HCT116 (cell line): ENCODE measurements around the gene CRHR1. TPM values are rescaled to one million over a fixed set of nuclear protein-coding genes. Genes with fewer than 3 reads are reported as not detected.

Source experiments
- ATAC-seq: fragments of 200-7000 bp; cut with Tn5 transposase; 2 replicates; pipeline ENCODE4 v1.9.1; 2020; ENCODE audit warnings: mild to moderate bottlenecking, moderate library complexity
- BruUV-seq: library from RNA; stranded (reverse); fragments of 400-500 nt; replicated peaks from 2 replicates; lab custom pipeline; 2021; lab: Mats Ljungman, UMichigan
- CTCF ChIA-PET: fragments of 300-600 bp; sonication (Branson Sonifier 250); formaldehyde crosslinking; loops from one replicate; lab custom pipeline; 2021; ENCODE audit warnings: antibody characterized with exemption; lab: Charles Lee
- POLR2A ChIA-PET: fragments of 300-600, 350-600 bp; sonication (Branson Sonifier 250); formaldehyde crosslinking; loops from one replicate; lab custom pipeline; 2021; ENCODE audit warnings: antibody characterized with exemption; lab: Charles Lee
- RAD21 ChIA-PET, 2 experiments: fragments of 300-600 bp; sonication (Branson Sonifier 250); formaldehyde crosslinking; loops; one replicate each; lab custom pipeline; 2023; ENCODE audit warnings: low total read pairs in 2 of 2; ENCODE audit not compliant: uncharacterized antibody in 2 of 2, unreplicated experiment in 2 of 2, low non-redundant PET in 1 of 2; lab: Charles Lee
- DNase-seq: peaks from one replicate; pipeline ENCODE4 v3.0.0-alpha.2; 2010; ENCODE audit warnings: low read depth, low spot score
- H2AFZ ChIP-seq: fragments of 200-600 bp; shearing (Covaris generic), sonication (generic); 2 replicates; pipeline ENCODE4 v1.6.1; 2017; ENCODE audit warnings: low read depth, mixed run types, mixed read lengths, antibody characterized with exemption, low read length; ENCODE audit not compliant: poor library complexity, severe bottlenecking
- H3K27ac ChIP-seq: 2 replicates; pipeline ENCODE4 v1.5.1; 2012; ENCODE audit warnings: low read depth, low read length
- H3K27me3 ChIP-seq: fragments of 200-600 bp; sonication (generic); 2 replicates; pipeline ENCODE4 v1.6.1; 2016; ENCODE audit warnings: mixed run types, low read length, mixed read lengths; ENCODE audit not compliant: insufficient read depth
- H3K36me3 ChIP-seq, 2 experiments: fragments of 200-500 bp in 1 of 2; fragments of 200-600 bp in 1 of 2; sonication (Bioruptor generic) in 1 of 2; sonication (generic) in 1 of 2; 2 replicates each; pipeline versions ENCODE4 v1.5.1 to v1.6.1; 2014 to 2016; ENCODE audit warnings: low read length in 2 of 2, inconsistent platforms in 1 of 2, mixed read lengths in 1 of 2, mixed run types in 1 of 2; ENCODE audit not compliant: insufficient read depth in 2 of 2, control insufficient read depth in 1 of 2
- H3K4me1 ChIP-seq, 2 experiments: fragments of 200-600 bp in 1 of 2; sonication (generic) in 1 of 2; 2 replicates each; pipeline versions ENCODE4 v1.5.1 to v1.6.1; 2012 to 2017; ENCODE audit warnings: low read length in 2 of 2, inconsistent platforms in 1 of 2, mild to moderate bottlenecking in 1 of 2, mixed read lengths in 1 of 2, mixed run types in 1 of 2, moderate library complexity in 1 of 2; ENCODE audit not compliant: insufficient read depth in 2 of 2, control insufficient read depth in 1 of 2
- H3K4me2 ChIP-seq: fragments of 200-600 bp; sonication (generic); 2 replicates; pipeline ENCODE4 v1.6.1; 2017; ENCODE audit warnings: mixed run types, low read length, mixed read lengths
- H3K4me3 ChIP-seq, 2 experiments: fragments of 200-600 bp in 1 of 2; sonication (generic) in 1 of 2; replicated peaks in 1 of 2; 2 replicates each; pipeline ENCODE4 v1.5.1; 2011 to 2016; ENCODE audit warnings: low read length in 2 of 2, control low read depth in 1 of 2, low read depth in 1 of 2, mild to moderate bottlenecking in 1 of 2, mixed read lengths in 1 of 2, mixed run types in 1 of 2
- H3K79me2 ChIP-seq: fragments of 200-600 bp; sonication (generic); 2 replicates; pipeline ENCODE4 v1.6.1; 2017; ENCODE audit warnings: mild to moderate bottlenecking, mixed run types, low read length, moderate library complexity, mixed read lengths; ENCODE audit not compliant: insufficient read depth
- H3K9ac ChIP-seq: fragments of 200-600 bp; sonication (generic); 2 replicates; pipeline ENCODE4 v1.6.1; 2016; ENCODE audit warnings: low read length, mixed read lengths
- H3K9me2 ChIP-seq: fragments of 200-600 bp; sonication (generic), shearing (Covaris generic); 2 replicates; pipeline ENCODE4 v1.6.1; 2017; ENCODE audit warnings: mixed run types, mild to moderate bottlenecking, moderate library complexity; ENCODE audit not compliant: insufficient read depth
- H3K9me3 ChIP-seq, 2 experiments: fragments of 200-500 bp in 1 of 2; fragments of 200-600 bp in 1 of 2; sonication (Bioruptor generic) in 1 of 2; sonication (generic) in 1 of 2; 2 replicates each; pipeline ENCODE4 v1.6.1; 2014 to 2017; ENCODE audit warnings: low read length in 2 of 2, mixed read lengths in 2 of 2, inconsistent platforms in 1 of 2, low read depth in 1 of 2, mild to moderate bottlenecking in 1 of 2, mixed run types in 1 of 2, moderate library complexity in 1 of 2; ENCODE audit not compliant: control insufficient read depth in 1 of 2, insufficient read depth in 1 of 2
- H4K20me1 ChIP-seq: fragments of 200-600 bp; sonication (generic), shearing (Covaris generic); 2 replicates; pipeline ENCODE4 v1.6.1; 2017; ENCODE audit warnings: mixed run types, mild to moderate bottlenecking, moderate library complexity; ENCODE audit not compliant: insufficient read depth
- EGR1 ChIP-seq: IDR thresholded peaks from 2 replicates; pipeline ENCODE4 v1.6.1; 2012; ENCODE audit warnings: low read depth
- ELF1 ChIP-seq: IDR thresholded peaks from 2 replicates; pipeline ENCODE4 v1.6.1; 2012; ENCODE audit warnings: low read depth, borderline replicate concordance
- EZH2 ChIP-seq: fragments of 200-600 bp; sonication (generic); IDR thresholded peaks from 2 replicates; pipeline ENCODE4 v1.6.1; 2017; ENCODE audit warnings: antibody characterized with exemption, mixed run types
- EZH2phosphoT487 ChIP-seq: fragments of 200-600 bp; IDR thresholded peaks from 2 replicates; pipeline ENCODE4 v1.6.1; 2018; ENCODE audit warnings: antibody characterized with exemption, borderline replicate concordance
- FOSL1 ChIP-seq: IDR thresholded peaks from 2 replicates; pipeline ENCODE4 v1.6.1; 2012; ENCODE audit warnings: low read depth
- JUND ChIP-seq: IDR thresholded peaks from 2 replicates; pipeline ENCODE4 v1.6.1; 2012
- POLR2AphosphoS5 ChIP-seq: IDR thresholded peaks from 2 replicates; pipeline ENCODE4 v1.6.1; 2011; ENCODE audit warnings: mild to moderate bottlenecking, low read depth, low read length, moderate library complexity
- RAD21 ChIP-seq: IDR thresholded peaks from 2 replicates; pipeline ENCODE4 v1.6.1; 2012; ENCODE audit warnings: low read depth, mild to moderate bottlenecking
- SIN3A ChIP-seq: IDR thresholded peaks from 2 replicates; pipeline ENCODE4 v1.6.1; 2012; ENCODE audit warnings: low read depth
- SP1 ChIP-seq: IDR thresholded peaks from 2 replicates; pipeline ENCODE4 v1.6.1; 2012; ENCODE audit warnings: low read depth
- SRF ChIP-seq: IDR thresholded peaks from 2 replicates; pipeline ENCODE4 v1.6.1; 2012; ENCODE audit warnings: low read depth
- TCF7L2 ChIP-seq: IDR thresholded peaks from 2 replicates; pipeline ENCODE4 v1.7.0; 2011; ENCODE audit warnings: borderline replicate concordance, inconsistent platforms; ENCODE audit not compliant: insufficient read depth, insufficient read length; ENCODE audit errors: extremely low read depth
- YY1 ChIP-seq: IDR thresholded peaks from 2 replicates; pipeline ENCODE4 v1.6.1; 2011; ENCODE audit warnings: low read length, low read depth, moderate library complexity, mild to moderate bottlenecking; ENCODE audit not compliant: insufficient replicate concordance; ENCODE audit errors: extremely low read depth
- ZFX ChIP-seq: fragments of 450-650 bp; IDR thresholded peaks from 2 replicates; pipeline ENCODE4 v1.6.1; 2017
- ZNF274 ChIP-seq: fragments of 200-500 bp; sonication (Bioruptor generic); IDR thresholded peaks from 2 replicates; pipeline ENCODE4 v1.6.1; 2014; ENCODE audit warnings: mild to moderate bottlenecking, low read depth, low read length, inconsistent platforms
- intact Hi-C: fragments of 100-400 bp; cut with micrococcal nuclease; formaldehyde crosslinking; loops from 2 replicates; pipeline ENCODE4 v1.10.0; 2022
- total RNA-seq: library from RNA; stranded (reverse); gene quantifications from one replicate; pipeline ENCODE4 v1.2.1, GENCODE V29; 2021; ENCODE audit not compliant: unreplicated experiment
- TF ChIP-seq, protein P1 (sequence below): IDR thresholded peaks from 2 replicates; pipeline ENCODE4 v1.6.1; 2012; ENCODE audit warnings: low read depth
- TF ChIP-seq, protein P2 (sequence below): IDR thresholded peaks from 2 replicates; pipeline ENCODE4 v1.6.1; 2012
- TF ChIP-seq, protein P3 (sequence below), 3 experiments: fragments of 200-600 bp in 1 of 3; sonication (generic) in 1 of 3; IDR thresholded peaks in 2 of 3; conservative IDR thresholded peaks in 1 of 3; 2 replicates each; pipeline ENCODE4 v1.5.1; 2012 to 2017; ENCODE audit warnings: low read depth in 2 of 3, low read length in 2 of 3, antibody characterized with exemption in 1 of 3, borderline replicate concordance in 1 of 3, control low read depth in 1 of 3, mild to moderate bottlenecking in 1 of 3, mixed read lengths in 1 of 3, mixed run types in 1 of 3, moderate library complexity in 1 of 3; ENCODE audit not compliant: insufficient read depth in 1 of 3
- TF ChIP-seq, protein P4 (sequence below): IDR thresholded peaks from 2 replicates; pipeline ENCODE4 v1.6.1; 2011; ENCODE audit warnings: mild to moderate bottlenecking, low read length, moderate library complexity; ENCODE audit not compliant: insufficient replicate concordance; ENCODE audit errors: extremely low read depth

Gene CRHR1
- total RNA-seq, 1 experiment from 2014 or later = 0.12 TPM

DNA sequence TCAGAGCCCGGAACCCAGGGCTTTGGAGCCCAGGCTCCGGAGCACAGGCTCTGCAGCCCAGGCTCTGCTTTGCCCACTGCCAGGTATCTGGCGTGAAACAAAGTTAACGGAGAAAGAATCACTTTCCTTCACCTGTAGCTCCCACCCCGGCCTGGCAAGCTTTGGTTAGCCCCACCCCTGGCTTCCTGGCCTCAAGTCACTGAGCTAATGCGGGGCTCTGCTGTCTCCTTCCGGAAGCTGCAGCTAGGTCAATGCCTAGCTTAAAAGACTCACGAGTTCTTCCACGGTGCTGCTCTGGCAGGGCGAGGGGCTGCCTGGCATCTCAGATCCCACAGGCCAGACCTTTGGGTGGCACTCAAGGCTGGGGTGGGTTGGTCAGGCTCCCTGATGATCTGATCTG lies 39.5 kb downstream of the CRHR1 start:
- Histone ChIP-seq H3K36me3 (no peaks in the 10 kb centered on the region), H3K79me2 (no peaks in the 10 kb centered on the region), H3K27me3 (no peaks in the 10 kb centered on the region), H3K27ac (no peak overlapping the region), H3K4me2 (no peak overlapping the region), H2AFZ (no peak overlapping the region), H3K9me2 (no peaks in the 10 kb centered on the region), H3K4me1 (peaks cover 0 to 5% of the 10 kb centered on the region in 2 experiments; a peak in 2 of 4 replicates), H3K9ac (no peak overlapping the region), H4K20me1 (no peaks in the 10 kb centered on the region), H3K4me3 (no peak overlapping the region), H3K9me3 (no peaks in the 10 kb centered on the region)
- ChIA-PET CTCF (interaction anchor here (0.8 to 1.1 kb wide), 2 partner anchors 9 to 184 kb away, joined by 3 to 4 read pairs; no protein-coding TSS in a partner anchor), POLR2A (no interaction called here), RAD21 (no interaction called here)
- ATAC-seq = no peak
- no TSS peak for BruUV-seq
- DNase-seq = no peak
- TF ChIP-seq TCF7L2 = no peak
- TF ChIP-seq ZFX = no peak
- TF ChIP-seq, protein P1, sequence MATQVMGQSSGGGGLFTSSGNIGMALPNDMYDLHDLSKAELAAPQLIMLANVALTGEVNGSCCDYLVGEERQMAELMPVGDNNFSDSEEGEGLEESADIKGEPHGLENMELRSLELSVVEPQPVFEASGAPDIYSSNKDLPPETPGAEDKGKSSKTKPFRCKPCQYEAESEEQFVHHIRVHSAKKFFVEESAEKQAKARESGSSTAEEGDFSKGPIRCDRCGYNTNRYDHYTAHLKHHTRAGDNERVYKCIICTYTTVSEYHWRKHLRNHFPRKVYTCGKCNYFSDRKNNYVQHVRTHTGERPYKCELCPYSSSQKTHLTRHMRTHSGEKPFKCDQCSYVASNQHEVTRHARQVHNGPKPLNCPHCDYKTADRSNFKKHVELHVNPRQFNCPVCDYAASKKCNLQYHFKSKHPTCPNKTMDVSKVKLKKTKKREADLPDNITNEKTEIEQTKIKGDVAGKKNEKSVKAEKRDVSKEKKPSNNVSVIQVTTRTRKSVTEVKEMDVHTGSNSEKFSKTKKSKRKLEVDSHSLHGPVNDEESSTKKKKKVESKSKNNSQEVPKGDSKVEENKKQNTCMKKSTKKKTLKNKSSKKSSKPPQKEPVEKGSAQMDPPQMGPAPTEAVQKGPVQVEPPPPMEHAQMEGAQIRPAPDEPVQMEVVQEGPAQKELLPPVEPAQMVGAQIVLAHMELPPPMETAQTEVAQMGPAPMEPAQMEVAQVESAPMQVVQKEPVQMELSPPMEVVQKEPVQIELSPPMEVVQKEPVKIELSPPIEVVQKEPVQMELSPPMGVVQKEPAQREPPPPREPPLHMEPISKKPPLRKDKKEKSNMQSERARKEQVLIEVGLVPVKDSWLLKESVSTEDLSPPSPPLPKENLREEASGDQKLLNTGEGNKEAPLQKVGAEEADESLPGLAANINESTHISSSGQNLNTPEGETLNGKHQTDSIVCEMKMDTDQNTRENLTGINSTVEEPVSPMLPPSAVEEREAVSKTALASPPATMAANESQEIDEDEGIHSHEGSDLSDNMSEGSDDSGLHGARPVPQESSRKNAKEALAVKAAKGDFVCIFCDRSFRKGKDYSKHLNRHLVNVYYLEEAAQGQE = no peak
- TF ChIP-seq EGR1 = no peak
- TF ChIP-seq YY1 = no peak
- no peak for TF ChIP-seq EZH2
- no peak for TF ChIP-seq SIN3A
- no peak for TF ChIP-seq SP1
- no peak for TF ChIP-seq EZH2phosphoT487
- TF ChIP-seq JUND = no peak
- no peak for TF ChIP-seq ZNF274
- no peak for TF ChIP-seq SRF
- TF ChIP-seq RAD21 = no peak
- TF ChIP-seq, protein P2, sequence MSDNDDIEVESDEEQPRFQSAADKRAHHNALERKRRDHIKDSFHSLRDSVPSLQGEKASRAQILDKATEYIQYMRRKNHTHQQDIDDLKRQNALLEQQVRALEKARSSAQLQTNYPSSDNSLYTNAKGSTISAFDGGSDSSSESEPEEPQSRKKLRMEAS = no peak
- TF ChIP-seq POLR2AphosphoS5 = no peak
- TF ChIP-seq ELF1 = no peak
- TF ChIP-seq FOSL1 = no peak
- TF ChIP-seq, protein P3, sequence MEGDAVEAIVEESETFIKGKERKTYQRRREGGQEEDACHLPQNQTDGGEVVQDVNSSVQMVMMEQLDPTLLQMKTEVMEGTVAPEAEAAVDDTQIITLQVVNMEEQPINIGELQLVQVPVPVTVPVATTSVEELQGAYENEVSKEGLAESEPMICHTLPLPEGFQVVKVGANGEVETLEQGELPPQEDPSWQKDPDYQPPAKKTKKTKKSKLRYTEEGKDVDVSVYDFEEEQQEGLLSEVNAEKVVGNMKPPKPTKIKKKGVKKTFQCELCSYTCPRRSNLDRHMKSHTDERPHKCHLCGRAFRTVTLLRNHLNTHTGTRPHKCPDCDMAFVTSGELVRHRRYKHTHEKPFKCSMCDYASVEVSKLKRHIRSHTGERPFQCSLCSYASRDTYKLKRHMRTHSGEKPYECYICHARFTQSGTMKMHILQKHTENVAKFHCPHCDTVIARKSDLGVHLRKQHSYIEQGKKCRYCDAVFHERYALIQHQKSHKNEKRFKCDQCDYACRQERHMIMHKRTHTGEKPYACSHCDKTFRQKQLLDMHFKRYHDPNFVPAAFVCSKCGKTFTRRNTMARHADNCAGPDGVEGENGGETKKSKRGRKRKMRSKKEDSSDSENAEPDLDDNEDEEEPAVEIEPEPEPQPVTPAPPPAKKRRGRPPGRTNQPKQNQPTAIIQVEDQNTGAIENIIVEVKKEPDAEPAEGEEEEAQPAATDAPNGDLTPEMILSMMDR (IDR thresholded peaks at IDR 0.05 in 2 of 3, conservative IDR thresholded peaks at IDR 0.05 in 1 of 3; ENCODE audit: borderline replicate concordance in 1 of 3, insufficient read depth in 1 of 3, low read depth in 2 of 3, low read length in 2 of 3) = no peak
- TF ChIP-seq, protein P4, sequence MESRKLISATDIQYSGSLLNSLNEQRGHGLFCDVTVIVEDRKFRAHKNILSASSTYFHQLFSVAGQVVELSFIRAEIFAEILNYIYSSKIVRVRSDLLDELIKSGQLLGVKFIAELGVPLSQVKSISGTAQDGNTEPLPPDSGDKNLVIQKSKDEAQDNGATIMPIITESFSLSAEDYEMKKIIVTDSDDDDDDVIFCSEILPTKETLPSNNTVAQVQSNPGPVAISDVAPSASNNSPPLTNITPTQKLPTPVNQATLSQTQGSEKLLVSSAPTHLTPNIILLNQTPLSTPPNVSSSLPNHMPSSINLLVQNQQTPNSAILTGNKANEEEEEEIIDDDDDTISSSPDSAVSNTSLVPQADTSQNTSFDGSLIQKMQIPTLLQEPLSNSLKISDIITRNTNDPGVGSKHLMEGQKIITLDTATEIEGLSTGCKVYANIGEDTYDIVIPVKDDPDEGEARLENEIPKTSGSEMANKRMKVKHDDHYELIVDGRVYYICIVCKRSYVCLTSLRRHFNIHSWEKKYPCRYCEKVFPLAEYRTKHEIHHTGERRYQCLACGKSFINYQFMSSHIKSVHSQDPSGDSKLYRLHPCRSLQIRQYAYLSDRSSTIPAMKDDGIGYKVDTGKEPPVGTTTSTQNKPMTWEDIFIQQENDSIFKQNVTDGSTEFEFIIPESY = no peak
- intact Hi-C loops = no loop called here
